ENCODE measurements around the gene STARD13. TPM values are rescaled to one million over a fixed set of nuclear protein-coding genes. Genes with fewer than 3 reads are reported as not detected.

STARD13 gene
- total RNA-seq, 2 donors from 2014 or later: 43.9 to 47.1 TPM

- H3K4me1 ChIP-seq (ENCODE audit: control insufficient read depth in 1 of 2, low read depth in 2 of 2): peaks cover 23 to 48% of the 10 kb centered on the region in 2 donors
- H3K36me3 ChIP-seq: no peaks in the 10 kb centered on the region
- no peak overlapping the region for H3K4me3 ChIP-seq
- TF ChIP-seq CTCF (IDR thresholded peaks at IDR 0.05): no peak
- ATAC-seq (ENCODE audit: insufficient number of reproducible peaks, low FRiP score, low read depth) (no peak), DNase-seq (ENCODE audit: low spot score) (no peak)
- H3K27me3 ChIP-seq (replicated peaks; ENCODE audit: insufficient read depth): no peaks in the 10 kb centered on the region
- peak overlapping the region in 1 of 2 donors; percentile 42 for H3K27ac ChIP-seq
- H3K9me3 ChIP-seq: no peaks in the 10 kb centered on the region
Observed at GRCh38 chr13:33138441-33138840, 147.1 kb downstream of the STARD13 start.

- ATAC-seq (ENCODE audit: insufficient number of reproducible peaks, low FRiP score, low read depth) (no peak), DNase-seq (ENCODE audit: low spot score) (no peak)
- Histone ChIP-seq H3K4me3 (no peak overlapping the region), H3K36me3 (no peaks in the 10 kb centered on the region), H3K9me3 (no peaks in the 10 kb centered on the region), H3K27me3 (replicated peaks; ENCODE audit: insufficient read depth) (no peaks in the 10 kb centered on the region), H3K4me1 (ENCODE audit: control insufficient read depth in 1 of 2, low read depth in 2 of 2) (peaks cover 27 to 55% of the 10 kb centered on the region in 2 donors), H3K27ac (peak overlapping the region in 1 of 2 donors; percentile 42)
- TF ChIP-seq CTCF (IDR thresholded peaks at IDR 0.05): no peak
Observed at GRCh38 chr13:33137721-33138120, 147.8 kb downstream of the STARD13 start.

- DNase-seq (ENCODE audit: low spot score) (no peak), ATAC-seq (ENCODE audit: insufficient number of reproducible peaks, low FRiP score, low read depth) (no peak)
- Histone ChIP-seq H3K27me3 (replicated peaks; ENCODE audit: insufficient read depth) (no peaks in the 10 kb centered on the region), H3K36me3 (no peaks in the 10 kb centered on the region), H3K27ac (no peak overlapping the region), H3K4me3 (no peak overlapping the region), H3K9me3 (no peaks in the 10 kb centered on the region), H3K4me1 (ENCODE audit: control insufficient read depth in 1 of 2, low read depth in 2 of 2) (peaks cover 27 to 60% of the 10 kb centered on the region in 2 donors)
- TF ChIP-seq CTCF (IDR thresholded peaks at IDR 0.05): no peak
Observed at GRCh38 chr13:33135097-33135496, 150.5 kb downstream of the STARD13 start.

- H3K27me3 ChIP-seq (replicated peaks; ENCODE audit: insufficient read depth): no peaks in the 10 kb centered on the region
- no peak for DNase-seq (ENCODE audit: low spot score)
- ATAC-seq (ENCODE audit: insufficient number of reproducible peaks, low FRiP score, low read depth): no peak
- peak overlapping the region; percentile 10 to 84 for H3K27ac ChIP-seq
- H3K36me3 ChIP-seq: peaks cover 6% of the 10 kb centered on the region
- no peaks in the 10 kb centered on the region for H3K9me3 ChIP-seq
- no peak overlapping the region for H3K4me3 ChIP-seq
- peaks cover 20 to 52% of the 10 kb centered on the region in 2 donors for H3K4me1 ChIP-seq (ENCODE audit: control insufficient read depth in 1 of 2, low read depth in 2 of 2)
- no peak for TF ChIP-seq CTCF (IDR thresholded peaks at IDR 0.05)
Observed at GRCh38 chr13:33134213-33134612, 151.3 kb downstream of the STARD13 start.

GRCh38 chr13:33132644-33133440 is 152.7 kb downstream of the STARD13 start:
- Histone ChIP-seq H3K4me3 (peak overlapping the region; percentile 37), H3K36me3 (peaks cover 10% of the 10 kb centered on the region)

More at GRCh38 chr13:33132644-33133440, 152.7 kb downstream of the STARD13 start:
- no peak for TF ChIP-seq CTCF (IDR thresholded peaks at IDR 0.05)
- no peak for DNase-seq (ENCODE audit: low spot score)
- Histone ChIP-seq H3K27ac (peak overlapping the region; percentile 79 to 84), H3K27me3 (replicated peaks; ENCODE audit: insufficient read depth) (no peaks in the 10 kb centered on the region), H3K4me1 (ENCODE audit: control insufficient read depth in 1 of 2, low read depth in 2 of 2) (peaks cover 9 to 45% of the 10 kb centered on the region in 2 donors), H3K9me3 (no peaks in the 10 kb centered on the region)
- peak; percentile 56 for ATAC-seq (ENCODE audit: insufficient number of reproducible peaks, low FRiP score, low read depth)
